SW480 (cell line): Measurements from ENCODE around the gene PABPC3.

Experiments
- DNase-seq: peaks from one replicate; pipeline ENCODE4 v3.0.0-alpha.2; 2016; ENCODE audit warnings: low spot score

PABPC3 gene

GRCh38 chr13:25111585-25111956 lies 15.6 kb downstream of the PABPC3 start:
- DNase-seq = no peak

GRCh38 chr13:25112695-25113255 lies 16.8 kb downstream of the PABPC3 start:
- no peak for DNase-seq

GRCh38 chr13:25114220-25114619 lies 18.3 kb downstream of the PABPC3 start:
- peak; percentile 81 for DNase-seq

DNA sequence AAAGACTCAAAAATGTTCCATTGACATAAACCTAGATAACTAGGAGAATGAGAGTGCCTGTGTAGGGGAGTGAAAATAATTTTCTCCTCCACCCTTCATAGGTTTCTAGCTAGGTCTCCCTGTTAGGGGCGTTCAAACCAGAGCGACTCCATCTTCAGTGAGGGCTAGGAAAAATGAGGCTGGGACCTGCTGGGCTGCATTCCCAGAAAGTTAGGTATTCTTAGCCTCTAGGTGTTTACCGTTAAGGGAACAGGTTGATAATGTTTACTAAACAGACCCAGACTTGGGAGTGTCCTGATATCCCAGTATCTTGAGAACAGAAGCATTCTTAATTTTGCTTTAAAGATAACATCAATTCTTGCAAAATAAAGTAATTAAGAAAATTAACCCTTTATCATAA lies 20.1 kb downstream of the PABPC3 start:
- DNase-seq = no peak

- peak; percentile 36 for DNase-seq
Measured at GRCh38 chr13:25117312-25117711, 21.4 kb downstream of the PABPC3 start.

DNA sequence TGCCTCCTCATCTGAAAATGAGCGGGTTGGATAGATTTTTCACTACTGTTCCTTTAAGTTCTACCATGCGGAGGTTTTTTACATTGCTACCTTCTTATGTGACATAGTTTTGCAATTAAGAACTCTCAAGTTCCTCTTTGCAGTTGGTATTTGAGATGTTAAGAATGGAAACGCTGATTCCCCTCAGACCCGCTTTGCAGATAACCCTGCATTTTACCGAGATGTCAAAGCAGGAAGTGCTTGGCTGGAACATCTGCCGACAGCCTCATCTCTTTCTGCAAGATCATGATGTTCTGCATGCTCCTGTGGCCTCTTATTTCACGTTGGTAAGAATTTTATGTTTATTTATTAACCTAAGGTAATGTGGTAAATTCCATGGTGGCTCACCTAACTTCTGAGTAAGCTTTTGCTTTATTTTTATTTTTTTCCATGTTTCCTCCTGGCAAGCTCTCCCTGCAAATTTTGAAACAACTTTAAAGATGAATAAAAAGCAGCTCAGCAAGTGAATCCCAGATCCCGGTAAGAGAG lies 22.5 kb downstream of the PABPC3 start:
- no peak for DNase-seq

GRCh38 chr13:25130944-25131343 lies 35.0 kb downstream of the PABPC3 start:
- no peak for DNase-seq

DNA sequence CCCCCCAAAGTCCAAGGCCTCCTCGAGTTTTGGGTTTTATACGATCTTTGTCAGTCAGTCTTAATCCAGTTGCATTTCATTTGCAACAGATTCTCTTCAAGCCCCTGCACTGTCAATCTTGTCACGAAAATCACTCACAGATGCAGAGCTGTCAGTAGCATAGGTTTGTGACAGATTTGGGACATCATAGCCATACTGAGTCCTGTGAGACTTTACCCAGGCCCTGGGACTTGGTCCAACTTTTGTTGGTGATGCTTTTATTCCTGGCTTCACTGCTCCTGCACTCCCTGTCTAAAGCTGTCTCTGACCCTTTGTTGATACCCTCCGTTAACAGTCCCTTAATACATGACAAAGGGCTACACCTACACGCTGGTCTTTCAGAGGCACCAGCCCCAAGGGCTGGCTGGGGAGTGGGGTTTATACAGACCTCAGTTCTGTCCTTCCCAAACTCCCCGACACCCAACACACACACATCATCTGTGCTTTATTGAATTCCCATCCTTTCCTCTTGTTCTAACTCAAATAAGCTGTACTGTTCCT lies 36.0 kb downstream of the PABPC3 start:
- DNase-seq = no peak

- no peak for DNase-seq
Measured at GRCh38 chr13:25132751-25133390, 36.9 kb downstream of the PABPC3 start.

DNA sequence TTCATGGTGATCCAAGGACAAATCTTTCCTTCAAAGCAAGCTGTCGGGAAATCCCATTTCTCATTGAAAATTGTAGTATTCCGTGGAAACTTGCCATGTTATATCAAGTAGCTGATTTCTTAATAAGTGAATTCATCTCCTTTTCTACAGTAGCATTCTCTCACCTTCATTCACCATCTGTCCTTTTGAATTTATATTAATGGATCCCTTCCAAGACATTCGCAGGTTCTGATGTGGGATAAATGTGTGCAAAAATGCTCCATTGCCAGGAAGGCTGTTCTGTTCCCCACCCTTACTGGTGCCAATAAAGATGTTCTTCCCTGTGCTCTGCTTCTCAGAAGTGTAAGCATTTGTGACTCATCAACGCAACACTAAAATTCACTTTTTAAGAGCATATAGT lies 40.0 kb downstream of the PABPC3 start:
- DNase-seq = no peak

GRCh38 chr13:25136880-25137787 lies 41.2 kb downstream of the PABPC3 start:
- no peak for DNase-seq

- DNase-seq = no peak
Measured at GRCh38 chr13:25137788-25138115, 41.8 kb downstream of the PABPC3 start.

DNA sequence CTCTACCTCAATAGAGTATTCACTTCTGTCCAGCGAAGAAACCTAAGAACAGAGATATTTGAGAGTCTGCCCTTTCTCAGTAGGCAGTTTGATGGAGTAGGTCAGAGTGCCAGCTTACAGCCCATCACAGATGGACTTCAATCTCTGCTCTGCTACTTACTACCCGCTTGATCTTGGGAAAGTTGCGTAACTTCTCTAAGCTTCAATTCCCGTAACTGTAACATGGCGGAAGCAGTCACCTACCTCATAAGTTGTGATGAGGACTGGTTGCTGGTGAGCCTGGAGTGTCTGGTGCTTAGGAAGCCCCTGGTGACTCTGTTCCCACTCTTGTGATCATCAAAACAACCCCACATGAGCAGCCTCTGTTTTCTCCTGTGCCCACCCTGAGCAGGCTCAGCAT lies 45.1 kb downstream of the PABPC3 start:
- DNase-seq = no peak

DNA sequence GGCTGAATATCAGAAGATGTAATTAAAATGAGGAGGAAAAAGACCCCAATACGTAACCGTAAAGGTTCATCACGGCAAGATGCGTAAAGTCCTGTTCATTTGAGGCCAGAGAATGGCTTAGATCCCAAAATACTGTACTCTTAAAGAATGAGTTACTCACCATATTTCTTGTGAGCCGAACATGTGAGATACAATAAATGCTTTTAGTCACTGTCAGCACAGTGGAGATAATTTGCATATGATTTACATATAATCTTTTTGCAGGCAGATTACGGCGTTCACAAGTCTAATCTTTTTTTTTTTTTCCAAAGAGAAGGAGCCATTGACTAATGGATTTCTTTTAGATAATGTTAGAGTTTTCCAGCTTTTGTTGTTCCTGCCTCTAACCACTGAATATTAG lies 47.8 kb downstream of the PABPC3 start:
- DNase-seq = no peak

DNA sequence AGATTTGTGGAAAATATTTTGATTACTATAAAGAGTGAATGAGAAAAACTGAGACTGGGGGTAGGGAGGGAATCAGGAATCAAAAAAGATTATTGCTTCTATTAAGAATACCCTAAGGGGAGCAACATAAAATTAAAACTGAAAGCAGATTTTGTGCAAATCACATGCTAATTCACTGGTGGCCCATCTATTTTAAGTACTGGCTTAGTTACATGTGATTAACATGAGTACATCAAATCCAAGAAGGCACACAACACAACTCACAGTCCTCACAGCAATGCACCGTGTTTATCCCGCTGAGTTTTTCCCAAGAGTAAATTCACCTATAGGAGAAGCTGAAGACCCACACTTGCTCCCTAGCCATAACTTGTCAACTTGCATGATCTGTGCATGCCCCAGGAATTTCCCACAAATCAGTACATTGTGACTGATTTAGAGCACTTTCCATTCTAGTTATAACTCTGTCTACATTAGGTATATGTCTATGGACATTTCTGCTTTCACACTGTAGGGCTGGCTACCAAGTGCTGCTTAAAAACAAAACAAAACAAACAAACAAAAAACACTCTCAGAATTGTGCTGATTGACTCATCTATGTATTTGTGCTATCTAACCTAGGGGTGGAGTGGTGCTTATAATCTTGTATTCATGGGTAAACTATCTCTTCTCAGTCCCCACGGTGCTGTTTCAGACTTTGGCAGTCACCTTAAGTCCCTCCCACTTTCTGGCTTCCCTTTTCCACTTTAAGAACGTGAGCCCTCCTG lies 51.9 kb downstream of the PABPC3 start:
- no peak for DNase-seq

DNA sequence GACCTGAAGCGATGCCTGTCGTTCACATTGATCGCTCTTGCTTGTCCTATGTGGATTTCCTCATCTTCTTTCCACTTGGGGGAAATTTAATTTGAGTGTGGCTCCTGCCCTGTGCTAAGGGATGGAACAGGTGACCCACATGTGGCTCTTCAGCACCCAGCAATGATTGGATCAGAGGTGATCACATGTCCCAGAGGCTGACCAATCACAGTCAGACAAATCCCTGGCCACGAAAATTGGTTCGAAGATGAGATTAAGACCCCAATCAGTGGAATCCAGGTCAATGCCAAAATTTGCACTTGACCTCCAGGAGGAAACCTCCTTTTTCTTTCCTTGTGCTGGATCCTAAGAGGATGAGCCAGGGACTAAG lies 52.5 kb downstream of the PABPC3 start:
- no peak for DNase-seq
